Measurements from ENCODE around the gene RNF31. TPM values are rescaled to one million over a fixed set of nuclear protein-coding genes. Genes with fewer than 3 reads are reported as not detected.

RNF31 gene
- total RNA-seq, 1 donor from 2014 or later, result 52.6 TPM

DNA sequence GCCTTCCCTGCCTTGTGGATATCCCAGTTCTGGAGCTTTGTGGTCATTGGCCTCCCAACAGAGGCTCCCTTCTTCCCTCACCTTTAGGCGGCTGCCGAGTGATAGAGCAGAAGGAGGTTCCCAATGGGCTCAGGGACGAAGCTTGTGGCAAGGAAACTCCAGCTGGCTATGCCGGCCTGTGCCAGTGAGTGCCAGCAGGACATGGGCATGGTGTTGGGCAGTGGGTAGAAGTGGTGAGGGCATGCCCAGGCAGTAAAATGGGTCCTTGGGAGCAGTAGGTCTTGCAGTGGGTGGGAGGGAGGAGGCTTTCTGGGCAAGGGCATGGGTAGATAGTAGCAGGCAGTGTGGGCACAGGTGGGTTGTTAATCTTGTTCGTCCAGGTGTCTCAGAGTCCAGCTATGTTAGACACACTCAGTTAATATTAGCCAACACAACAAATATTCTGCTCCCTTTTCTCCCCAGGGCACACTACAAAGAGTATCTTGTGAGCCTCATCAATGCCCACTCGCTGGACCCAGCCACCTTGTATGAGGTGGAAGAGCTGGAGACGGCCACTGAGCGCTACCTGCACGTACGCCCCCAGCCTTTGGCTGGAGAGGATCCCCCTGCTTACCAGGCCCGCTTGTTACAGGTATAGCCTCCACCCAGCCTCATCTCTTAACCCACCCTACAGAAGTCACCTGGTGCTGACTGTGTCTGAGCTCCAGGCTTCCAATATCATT lies 12.6 kb downstream of the RNF31 start:
- DNase-seq (ENCODE audit: low read depth), result no peak

DNA sequence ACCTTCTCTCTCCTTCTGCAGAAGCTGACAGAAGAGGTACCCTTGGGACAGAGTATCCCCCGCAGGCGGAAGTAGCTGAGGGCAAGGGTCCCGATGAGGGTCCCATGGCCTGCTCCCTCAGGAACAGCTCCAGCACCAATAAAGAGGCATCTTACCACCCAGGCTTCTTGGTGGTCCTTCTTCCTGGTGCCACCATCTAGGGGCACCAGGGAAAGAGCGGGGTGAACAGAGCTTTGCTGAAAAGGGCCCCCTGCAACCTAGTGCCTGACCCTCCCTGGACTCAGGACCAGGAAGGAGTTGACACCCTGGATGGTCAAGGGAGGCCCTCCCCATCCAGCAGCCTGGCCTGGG lies 13.2 kb downstream of the RNF31 start:
- DNase-seq (ENCODE audit: low read depth), result no peak

DNA sequence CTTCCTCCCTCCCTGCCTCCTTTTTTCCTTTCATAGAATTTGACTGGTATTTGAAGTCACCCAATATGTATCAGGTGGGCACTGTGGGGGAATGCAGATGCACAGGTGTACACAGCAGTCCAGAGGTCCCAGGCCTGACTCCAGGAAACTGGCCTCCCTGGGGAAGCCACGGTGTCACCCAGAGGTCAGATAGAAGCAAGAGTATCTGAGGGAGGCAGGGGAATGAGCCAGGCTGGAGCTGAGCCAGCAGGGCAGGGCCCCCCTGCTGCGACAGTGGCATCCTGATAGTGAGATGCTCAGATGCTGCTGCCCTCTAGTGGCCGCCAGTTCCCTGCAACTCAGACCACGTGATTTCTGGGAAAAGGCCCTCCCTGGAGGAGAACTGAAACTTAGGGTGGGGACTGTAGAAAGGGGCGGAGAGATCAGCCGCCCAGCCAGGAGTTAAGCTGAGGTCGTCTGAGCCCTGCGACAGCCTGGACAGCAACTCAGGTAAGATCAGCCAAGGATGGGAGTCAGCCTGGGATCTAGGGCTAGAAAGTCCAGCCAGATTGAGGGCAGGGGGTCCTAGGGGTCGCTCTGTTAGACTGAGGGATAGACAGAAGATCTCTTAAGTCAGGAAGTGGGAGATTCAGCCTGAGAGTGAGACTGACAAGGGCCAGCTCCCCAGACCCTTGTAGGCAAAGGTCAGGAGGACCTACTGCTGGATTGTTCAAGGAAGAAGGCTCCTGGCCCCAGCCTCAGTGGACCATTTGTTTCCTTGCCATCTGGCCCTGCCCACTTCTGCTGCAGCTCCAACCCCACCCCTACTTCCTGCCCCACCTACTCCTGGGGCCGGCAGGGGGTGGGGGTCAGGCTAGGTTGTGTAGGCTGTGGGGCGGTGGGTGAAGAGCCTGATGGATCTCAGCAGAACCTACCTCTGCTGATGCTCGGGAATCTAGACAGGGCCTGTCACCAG lies 13.8 kb downstream of the RNF31 start, which contains the start of gene IRF9:
Gene IRF9, plus strand, starts transcription at position 416 of the 955 bp plus-strand sequence. CDS start 880 bp downstream, outside the sequence.
- peak; percentile 91 for DNase-seq (ENCODE audit: low read depth)

DNA sequence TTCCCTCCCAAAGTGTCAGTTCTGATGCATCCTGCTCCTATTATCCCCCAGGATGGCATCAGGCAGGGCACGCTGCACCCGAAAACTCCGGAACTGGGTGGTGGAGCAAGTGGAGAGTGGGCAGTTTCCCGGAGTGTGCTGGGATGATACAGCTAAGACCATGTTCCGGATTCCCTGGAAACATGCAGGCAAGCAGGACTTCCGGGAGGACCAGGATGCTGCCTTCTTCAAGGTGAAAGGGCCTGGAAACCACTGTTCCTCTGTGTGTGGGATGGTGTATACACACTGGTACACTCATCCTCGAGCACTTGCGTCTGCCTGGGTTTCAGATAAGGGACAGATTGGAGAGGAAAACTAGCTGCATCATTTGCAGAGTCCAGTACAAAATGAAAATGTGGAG lies 14.8 kb downstream of the RNF31 start:
- no peak for DNase-seq (ENCODE audit: low read depth)

DNA sequence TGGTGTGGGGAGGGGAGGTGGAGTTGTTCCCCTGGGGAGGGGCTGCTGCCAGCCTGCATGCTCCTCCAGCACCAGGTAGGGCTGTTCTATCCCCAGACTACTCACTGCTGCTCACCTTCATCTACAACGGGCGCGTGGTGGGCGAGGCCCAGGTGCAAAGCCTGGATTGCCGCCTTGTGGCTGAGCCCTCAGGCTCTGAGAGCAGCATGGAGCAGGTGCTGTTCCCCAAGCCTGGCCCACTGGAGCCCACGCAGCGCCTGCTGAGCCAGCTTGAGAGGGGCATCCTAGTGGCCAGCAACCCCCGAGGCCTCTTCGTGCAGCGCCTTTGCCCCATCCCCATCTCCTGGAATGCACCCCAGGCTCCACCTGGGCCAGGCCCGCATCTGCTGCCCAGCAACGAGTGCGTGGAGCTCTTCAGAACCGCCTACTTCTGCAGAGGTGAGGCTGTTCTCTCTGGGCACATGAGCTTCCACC lies 17.3 kb downstream of the RNF31 start:
- DNase-seq (ENCODE audit: low read depth), result no peak

DNA sequence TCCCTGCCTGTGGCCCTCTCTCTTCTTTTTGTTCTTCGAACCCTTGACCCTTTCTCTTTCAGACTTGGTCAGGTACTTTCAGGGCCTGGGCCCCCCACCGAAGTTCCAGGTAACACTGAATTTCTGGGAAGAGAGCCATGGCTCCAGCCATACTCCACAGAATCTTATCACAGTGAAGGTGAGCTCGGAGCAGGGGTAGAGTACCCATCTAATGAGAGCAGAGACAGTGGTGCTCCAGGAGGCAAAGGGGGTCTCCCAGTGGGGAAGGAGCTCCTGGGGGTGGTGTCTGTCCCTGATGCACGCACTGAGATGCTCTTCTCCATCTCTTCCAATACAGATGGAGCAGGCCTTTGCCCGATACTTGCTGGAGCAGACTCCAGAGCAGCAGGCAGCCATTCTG lies 18.5 kb downstream of the RNF31 start:
- no peak for DNase-seq (ENCODE audit: low read depth)

DNA sequence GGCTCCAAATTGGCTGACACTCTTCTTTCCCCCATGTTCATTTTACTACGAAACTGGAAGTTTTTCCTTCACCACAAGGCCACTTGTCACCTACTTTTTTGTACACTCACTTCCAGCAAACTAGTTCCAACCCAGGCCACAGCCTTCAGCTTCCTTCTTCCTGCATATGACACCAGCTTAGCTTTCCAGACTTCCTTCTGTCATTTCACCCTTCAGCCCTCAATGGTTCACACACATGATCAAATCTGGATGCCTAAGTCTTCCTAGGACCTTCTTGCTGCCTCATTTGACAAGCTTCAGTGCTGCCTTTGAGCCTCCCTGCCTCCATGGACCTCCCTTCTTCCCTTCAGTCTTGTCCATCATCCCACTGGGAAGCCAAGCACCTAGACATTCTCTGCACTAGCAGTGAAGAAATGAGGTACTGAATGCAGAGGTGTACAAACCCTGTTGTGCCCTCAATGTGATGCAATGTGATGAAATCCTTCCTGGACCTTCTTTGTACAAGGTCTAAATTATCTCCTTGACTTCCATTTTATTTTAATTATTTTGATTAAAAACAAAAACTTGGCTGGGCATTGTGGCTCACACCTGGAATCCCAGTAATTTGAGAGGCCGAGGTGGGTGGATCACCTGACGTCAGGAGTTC lies 20.3 kb downstream of the RNF31 start:
- no peak for DNase-seq (ENCODE audit: low read depth)

DNA sequence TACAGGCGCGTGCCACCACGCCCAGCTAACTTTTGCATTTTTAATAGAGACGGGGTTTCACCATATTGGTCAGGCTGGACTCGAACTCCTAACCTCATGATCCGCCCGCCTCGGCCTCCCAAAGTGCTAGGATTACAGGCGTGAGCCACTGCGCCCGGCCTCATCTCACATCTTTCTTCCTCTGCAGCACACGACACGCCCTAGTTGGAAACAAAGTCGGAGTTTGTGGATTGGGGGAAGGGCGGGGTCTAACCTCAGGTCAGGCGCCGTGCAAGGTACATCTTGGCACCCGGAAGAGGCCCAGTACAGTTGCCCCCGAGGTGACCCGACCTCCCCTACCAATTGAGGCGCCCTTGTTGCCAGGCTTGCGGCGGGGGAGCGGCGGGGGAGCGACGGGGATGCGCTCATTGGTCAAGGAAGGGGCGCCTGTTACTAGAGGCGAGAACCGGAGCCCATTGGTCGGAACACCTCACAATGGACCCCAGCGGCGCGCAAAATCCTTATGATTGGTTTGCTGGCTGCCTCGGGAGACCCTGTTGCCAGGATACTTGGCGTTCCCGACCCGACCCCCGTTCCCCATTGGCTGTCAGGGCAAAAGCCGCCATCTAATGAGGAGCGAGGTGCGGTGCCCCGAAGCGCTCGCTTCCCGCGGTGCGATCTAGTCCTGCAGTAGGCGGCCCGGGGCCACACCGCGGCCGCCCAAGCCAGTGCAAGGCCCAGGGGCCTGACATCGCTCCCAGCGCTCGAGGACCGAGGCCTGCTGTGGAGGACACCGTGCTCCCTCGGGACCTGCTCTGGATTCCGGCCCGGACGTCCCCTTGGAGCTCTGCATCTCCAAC lies 24.3 kb downstream of the RNF31 start, which contains the start of gene REC8:
Gene REC8, plus strand, starts transcription at position 659 of the 839 bp plus-strand sequence. CDS start 473 bp downstream, outside the sequence.
- peak; percentile 93 for DNase-seq (ENCODE audit: low read depth)

DNA sequence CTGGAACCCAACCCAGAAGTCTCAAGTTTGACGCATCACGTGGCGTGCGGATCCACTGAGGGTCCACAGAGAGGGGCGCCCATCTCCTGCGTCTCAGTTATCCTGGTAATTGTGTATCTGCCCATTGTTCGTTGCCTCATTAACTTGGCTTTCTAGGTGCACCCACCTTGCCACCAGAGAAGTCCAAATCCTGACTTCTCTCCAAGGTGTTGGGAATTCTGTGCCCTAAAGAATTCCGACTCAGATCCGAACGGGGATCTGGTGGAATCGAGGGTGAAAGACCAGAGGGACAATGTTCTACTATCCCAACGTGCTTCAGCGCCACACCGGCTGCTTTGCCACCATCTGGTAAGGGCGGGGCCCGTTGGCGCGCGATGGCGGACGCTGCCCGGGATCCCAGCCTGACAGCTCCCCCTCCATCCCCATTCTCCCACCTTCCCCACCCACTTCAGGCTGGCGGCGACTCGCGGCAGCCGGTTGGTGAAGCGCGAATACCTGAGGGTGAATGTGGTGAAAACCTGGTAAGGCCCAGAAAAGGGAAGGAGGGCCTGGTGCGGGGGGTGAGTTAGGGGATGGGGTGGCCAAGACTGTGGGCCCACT lies 25.1 kb downstream of the RNF31 start:
- no peak for DNase-seq (ENCODE audit: low read depth)

DNA sequence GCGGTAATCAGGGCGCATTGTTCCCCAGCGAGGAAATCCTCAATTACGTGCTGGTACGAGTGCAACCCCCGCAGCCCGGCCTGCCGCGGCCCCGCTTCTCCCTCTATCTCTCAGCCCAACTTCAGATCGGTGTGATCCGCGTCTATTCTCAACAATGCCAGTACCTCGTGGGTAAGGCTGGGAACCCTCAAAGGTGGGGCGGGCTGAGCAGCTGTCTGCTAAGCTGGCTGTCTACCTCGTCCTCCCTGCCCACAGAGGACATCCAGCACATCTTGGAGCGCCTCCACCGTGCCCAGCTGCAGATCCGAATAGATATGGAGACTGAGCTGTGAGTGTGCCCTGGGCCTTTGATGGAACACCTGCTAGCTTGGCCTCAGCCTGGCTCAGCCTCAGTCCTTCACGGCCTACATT lies 25.6 kb downstream of the RNF31 start:
- no peak for DNase-seq (ENCODE audit: low read depth)

DNA sequence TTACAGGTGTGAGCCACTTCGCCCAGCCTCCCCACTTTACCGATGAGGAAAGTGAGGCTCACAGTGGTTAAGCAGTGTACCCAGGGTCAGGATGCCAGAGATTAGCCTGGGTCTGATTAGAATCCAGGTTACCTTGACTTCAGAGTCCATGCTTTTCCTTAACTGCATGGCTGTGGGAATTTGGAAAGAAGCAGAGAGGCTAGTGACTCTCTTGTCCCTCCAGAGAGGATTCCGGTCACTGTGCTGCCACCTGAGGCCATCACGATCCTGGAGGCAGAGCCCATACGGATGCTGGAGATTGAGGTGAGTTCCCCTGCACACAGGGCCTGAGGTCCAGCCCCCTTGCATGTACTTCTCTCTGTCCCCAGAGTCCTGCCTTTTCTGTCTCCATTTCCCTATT lies 29.3 kb downstream of the RNF31 start:
- DNase-seq (ENCODE audit: low read depth), result no peak

DNA sequence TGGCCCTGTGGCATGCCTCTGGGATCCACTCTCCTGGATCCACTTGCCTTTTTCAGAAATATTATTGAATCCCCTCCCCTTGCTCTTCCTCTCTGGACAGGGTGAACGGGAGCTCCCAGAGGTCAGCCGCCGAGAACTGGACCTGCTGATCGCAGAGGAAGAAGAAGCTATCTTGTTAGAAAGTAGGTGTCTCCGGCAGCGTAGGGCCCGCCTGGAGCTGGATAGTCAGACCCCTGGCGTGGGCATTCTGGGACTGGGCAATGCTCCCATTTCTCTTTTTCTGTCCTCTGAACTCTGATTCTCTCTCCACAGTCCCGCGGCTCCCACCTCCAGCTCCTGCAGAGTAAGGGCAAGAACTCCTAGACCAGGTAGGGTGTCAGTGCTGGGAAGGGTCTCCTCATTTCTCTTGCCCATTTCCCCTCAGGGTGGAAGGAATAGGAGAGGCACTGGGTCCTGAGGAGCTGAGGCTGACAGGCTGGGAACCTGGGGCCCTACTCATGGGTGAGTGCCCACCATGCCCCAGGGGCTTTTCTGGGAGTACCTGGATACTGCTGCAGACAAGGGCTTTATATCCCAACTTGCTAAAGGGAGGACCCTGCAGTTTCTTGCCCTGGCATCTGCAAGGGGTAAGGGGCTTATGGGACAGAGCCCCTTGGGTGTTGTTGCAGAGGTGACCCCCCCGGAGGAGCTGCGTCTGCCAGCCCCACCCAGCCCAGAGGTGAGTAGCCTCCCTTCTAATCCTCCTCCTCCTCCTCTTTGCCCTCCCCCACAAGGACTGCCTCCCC lies 29.9 kb downstream of the RNF31 start:
- DNase-seq (ENCODE audit: low read depth), result no peak

DNA sequence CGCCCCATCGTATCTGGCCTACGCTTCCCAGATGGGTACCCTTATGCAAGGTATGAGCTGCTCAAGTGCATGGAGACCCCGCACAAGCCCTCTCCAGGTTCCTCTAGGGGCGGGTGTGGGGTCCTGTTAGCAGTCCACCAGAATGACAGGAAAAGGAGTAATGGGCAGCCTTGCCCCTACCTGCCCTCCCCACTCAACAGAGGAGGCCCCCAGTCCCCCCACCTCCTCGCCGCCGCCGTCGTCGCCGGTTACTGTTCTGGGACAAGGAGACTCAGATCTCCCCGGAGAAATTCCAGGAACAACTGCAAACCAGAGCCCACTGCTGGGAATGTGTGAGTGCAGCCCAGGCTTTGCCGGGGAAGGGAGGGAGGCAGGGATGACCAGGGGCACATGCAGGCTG lies 30.6 kb downstream of the RNF31 start:
- DNase-seq (ENCODE audit: low read depth), result no peak

DNA sequence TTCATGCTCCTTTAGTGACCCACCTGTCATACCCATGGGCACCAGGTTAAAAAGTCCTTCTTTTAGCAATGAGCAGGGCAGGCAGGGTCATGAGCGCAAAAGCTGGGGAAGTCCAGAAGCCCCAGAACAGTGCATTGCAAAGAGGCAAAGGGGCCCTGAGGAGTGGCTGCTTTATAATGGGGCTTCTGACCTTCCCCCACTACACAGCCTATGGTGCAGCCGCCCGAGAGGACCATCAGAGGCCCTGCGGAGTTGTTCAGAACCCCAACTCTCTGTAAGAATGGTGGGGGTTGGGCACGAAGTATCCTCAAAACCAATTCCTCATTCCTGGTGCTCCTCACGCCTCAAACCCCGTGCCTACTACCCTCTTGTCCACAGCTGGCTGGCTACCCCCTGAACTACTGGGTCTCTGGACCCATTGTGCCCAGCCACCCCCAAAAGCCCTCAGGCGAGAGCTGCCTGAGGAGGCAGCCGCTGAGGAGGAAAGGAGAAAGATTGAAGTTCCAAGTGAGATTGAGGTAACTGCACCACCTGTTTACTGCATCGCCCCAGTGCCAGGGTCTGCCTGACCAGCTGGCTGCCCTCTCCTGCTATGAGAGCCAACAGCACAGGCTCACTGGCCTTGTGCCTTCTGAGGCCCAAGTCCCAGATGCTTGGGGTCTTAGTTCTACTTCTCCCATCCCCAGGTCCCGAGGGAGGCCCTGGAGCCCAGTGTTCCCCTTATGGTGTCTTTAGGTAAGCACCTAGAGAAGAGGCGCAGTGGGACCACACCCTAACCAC lies 31.3 kb downstream of the RNF31 start:
- DNase-seq (ENCODE audit: low read depth), result no peak

DNA sequence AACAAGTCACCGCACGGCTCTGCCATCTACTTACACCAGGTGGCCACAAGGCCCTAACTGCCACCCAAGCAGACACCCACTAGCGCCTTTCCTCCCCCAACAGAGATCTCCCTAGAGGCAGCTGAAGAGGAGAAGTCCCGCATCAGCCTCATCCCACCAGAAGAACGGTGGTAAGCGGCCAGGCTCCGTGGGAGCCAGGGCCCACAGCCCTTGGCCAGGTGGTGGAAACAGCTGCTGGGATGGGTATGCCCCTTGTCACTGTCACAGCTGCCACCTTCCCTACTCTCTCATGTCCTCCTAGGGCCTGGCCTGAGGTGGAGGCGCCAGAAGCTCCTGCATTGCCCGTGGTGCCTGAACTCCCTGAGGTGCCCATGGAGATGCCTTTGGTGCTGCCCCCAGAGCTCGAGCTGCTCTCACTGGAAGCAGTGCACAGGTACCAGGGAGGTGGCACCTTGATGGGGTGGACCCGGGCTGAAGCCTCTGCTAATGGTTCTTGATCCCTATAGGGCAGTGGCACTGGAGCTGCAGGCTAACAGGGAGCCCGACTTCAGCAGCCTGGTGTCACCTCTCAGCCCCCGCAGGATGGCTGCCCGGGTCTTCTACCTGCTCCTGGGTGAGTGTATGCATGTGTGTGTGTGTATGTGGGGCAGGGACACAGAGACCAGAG lies 32.1 kb downstream of the RNF31 start:
- DNase-seq (ENCODE audit: low read depth), result no peak

DNA sequence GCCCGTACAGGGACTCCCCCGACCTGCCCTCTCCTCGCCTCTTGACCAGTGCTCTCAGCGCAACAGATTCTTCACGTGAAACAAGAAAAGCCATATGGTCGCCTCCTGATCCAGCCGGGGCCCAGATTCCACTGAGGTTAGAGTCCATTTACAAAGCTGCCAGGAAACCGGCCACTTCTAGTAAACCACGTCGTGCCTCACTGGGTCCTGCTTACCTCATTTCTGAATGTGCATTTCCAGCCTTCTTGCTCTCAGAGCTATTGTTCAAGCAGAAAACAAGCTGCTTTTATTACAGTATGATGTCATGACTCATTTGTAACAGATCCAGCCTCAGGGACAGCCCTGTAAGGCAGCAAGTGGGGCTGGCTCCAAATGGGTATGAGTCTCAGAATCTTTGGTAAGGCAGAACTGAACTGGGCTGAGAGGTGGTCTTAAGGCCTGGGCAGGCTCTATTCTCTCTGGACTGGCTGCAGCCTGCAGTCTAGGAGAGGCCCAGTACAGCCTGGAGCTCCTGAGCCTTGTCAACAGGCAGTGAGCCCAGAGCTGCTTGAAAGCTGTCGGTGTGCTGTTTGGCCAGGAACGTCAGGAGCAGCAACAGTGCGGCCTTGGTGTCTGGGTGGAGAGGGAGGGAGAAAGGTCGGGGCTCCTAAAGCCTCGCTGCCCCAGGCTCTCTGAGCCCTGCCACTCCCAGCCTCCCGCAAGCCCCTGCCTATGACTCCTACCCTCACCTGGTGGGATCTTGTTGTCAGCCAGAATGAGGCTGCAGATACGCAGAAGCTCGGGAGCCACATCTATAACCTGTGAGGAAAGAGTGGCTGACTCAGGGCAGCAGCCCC lies 32.9 kb downstream of the RNF31 start:
- DNase-seq (ENCODE audit: low read depth), result peak; percentile 99

DNA sequence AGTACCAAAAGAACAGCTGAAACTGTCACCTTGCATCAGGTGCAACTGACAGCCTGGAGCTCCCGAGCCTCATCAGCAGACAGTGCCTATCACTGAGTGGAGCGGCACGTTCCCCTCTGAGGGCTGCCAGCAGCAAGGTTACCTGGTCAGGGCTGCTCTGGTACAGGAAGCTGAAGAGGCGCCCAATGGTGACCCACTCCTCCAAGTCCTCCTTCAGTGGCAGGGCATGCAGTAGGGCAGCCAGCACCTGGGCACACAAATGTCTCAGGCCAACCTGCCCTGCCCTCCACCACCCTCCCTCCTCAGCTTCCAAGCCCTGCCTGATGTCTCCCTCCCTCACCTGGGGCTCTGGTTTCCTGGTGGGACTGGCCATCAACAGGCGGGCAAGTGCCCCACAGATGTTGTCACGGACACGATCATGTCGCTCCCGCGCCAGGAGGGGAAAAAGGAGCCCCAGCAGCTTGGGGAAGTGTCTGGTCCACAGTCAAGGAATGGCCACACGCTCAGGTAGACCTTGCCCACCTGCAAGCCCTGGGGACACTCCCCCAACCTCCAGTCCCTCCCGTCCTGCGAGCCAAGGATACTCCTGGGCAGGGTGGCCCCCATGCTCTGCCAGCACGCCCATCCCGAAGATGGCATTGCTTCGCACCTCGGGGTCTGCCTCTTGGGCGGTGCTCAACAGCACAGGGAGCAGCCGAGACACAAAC lies 34.2 kb downstream of the RNF31 start:
- no peak for DNase-seq (ENCODE audit: low read depth)

All from renal cortical epithelial cell (primary cell).